B cell (primary cell): ENCODE measurements around the gene HES1. TPM values are rescaled to one million over a fixed set of nuclear protein-coding genes. Genes with fewer than 3 reads are reported as not detected.

ENCODE experiments used
- ATAC-seq: fragments of 200-7000 bp; cut with Tn5 transposase; one replicate; pipeline ENCODE4 v1.10.0; 2021; ENCODE audit warnings: low read depth, mild to moderate bottlenecking, moderate number of reproducible peaks, moderate library complexity
- CTCF ChIA-PET: fragments of 350-600 bp; sonication (Branson Sonifier 250); formaldehyde crosslinking; loops from one replicate; lab custom pipeline; 2021; ENCODE audit warnings: antibody characterized with exemption, inconsistent platforms; lab: Charles Lee
- POLR2A ChIA-PET: fragments of 350-600 bp; sonication (Branson Sonifier 250); formaldehyde crosslinking; loops from one replicate; lab custom pipeline; 2021; ENCODE audit warnings: antibody characterized with exemption; lab: Charles Lee
- DNase-seq: peaks from one replicate; pipeline ENCODE4 v3.0.0; 2013
- H2AFZ ChIP-seq: 2 replicates; pipeline ENCODE4 v1.6.1; 2012; ENCODE audit warnings: mild to moderate bottlenecking, low read depth, low read length; ENCODE audit not compliant: insufficient read depth, poor library complexity, severe bottlenecking
- H3K27ac ChIP-seq, 2 donors: 1 replicate in 1 of 2; 2 replicates in 1 of 2; pipeline ENCODE4 v1.5.1; 2012 to 2013; ENCODE audit warnings: low read length in 2 of 2, mild to moderate bottlenecking in 2 of 2, moderate library complexity in 1 of 2
- H3K27me3 ChIP-seq, 4 experiments: fragments of 200-600 bp in 1 of 4; sonication (generic) in 1 of 4; replicated peaks in 1 of 4; 1 replicate in 2 of 4; 2 replicates in 2 of 4; pipeline versions ENCODE4 v1.6.1 to v1.7.0; 2013 to 2016; ENCODE audit warnings: low read length in 3 of 4, mild to moderate bottlenecking in 2 of 4, mixed read lengths in 1 of 4, moderate library complexity in 1 of 4; ENCODE audit not compliant: insufficient read depth in 4 of 4, control insufficient read depth in 3 of 4; ENCODE audit errors: control extremely low read depth in 1 of 4
- H3K36me3 ChIP-seq, 2 experiments: replicated peaks in 1 of 2; 1 replicate in 1 of 2; 2 replicates in 1 of 2; pipeline versions ENCODE4 v1.6.1 to v1.7.1; 2013; ENCODE audit warnings: low read length in 1 of 2; ENCODE audit not compliant: insufficient read depth in 2 of 2, control insufficient read depth in 1 of 2; ENCODE audit errors: control extremely low read depth in 1 of 2, extremely low read depth in 1 of 2
- H3K4me1 ChIP-seq, 2 donors: fragments of 200-600 bp in 1 of 2; sonication (generic) in 1 of 2; 1 replicate in 1 of 2; 2 replicates in 1 of 2; pipeline versions ENCODE4 v1.5.1 to v1.6.1; 2013 to 2017; ENCODE audit warnings: low read length in 2 of 2; ENCODE audit not compliant: control insufficient read depth in 2 of 2, insufficient read depth in 2 of 2
- H3K4me2 ChIP-seq: replicated peaks from 2 replicates; pipeline ENCODE3; 2012; ENCODE audit warnings: mild to moderate bottlenecking, low read depth, low read length; ENCODE audit not compliant: poor library complexity, severe bottlenecking
- H3K4me3 ChIP-seq, 5 experiments: fragments of 200-600 bp in 1 of 5; sonication (generic) in 1 of 5; 1 replicate in 3 of 5; 2 replicates in 2 of 5; pipeline versions ENCODE4 v1.5.1 to v1.7.0; 2011 to 2016; ENCODE audit warnings: low read length in 4 of 5, mild to moderate bottlenecking in 4 of 5, low read depth in 2 of 5, control low read depth in 1 of 5, moderate library complexity in 1 of 5; ENCODE audit not compliant: insufficient read depth in 1 of 5; ENCODE audit errors: control extremely low read depth in 1 of 5, extremely low read depth in 1 of 5
- H3K79me2 ChIP-seq: fragments of 200-600 bp; sonication (generic); one replicate; pipeline ENCODE4 v1.6.0; 2016; ENCODE audit warnings: low read length; ENCODE audit not compliant: control insufficient read depth, insufficient read depth
- H3K9ac ChIP-seq: fragments of 200-600 bp; sonication (generic); 2 replicates; pipeline ENCODE4 v1.6.1; 2017; ENCODE audit warnings: mild to moderate bottlenecking, low read length, moderate library complexity
- H3K9me3 ChIP-seq, 3 donors: one replicate each; pipeline versions ENCODE4 v1.6.1 to v1.7.1; 2013; ENCODE audit warnings: low read length in 2 of 3; ENCODE audit not compliant: control insufficient read depth in 2 of 3, insufficient read depth in 1 of 3; ENCODE audit errors: control extremely low read depth in 1 of 3
- H4K20me1 ChIP-seq: 2 replicates; pipeline ENCODE4 v1.6.0; 2012; ENCODE audit warnings: mild to moderate bottlenecking, low read length; ENCODE audit not compliant: insufficient read depth, control insufficient read depth, poor library complexity, severe bottlenecking
- H3K27ac Mint-ChIP-seq: one replicate; pipeline ENCODE4 v1.8.0; 2021; ENCODE audit warnings: mixed read lengths
- H3K27me3 Mint-ChIP-seq: one replicate; pipeline ENCODE4 v1.8.0; 2021; ENCODE audit warnings: mixed read lengths
- H3K4me1 Mint-ChIP-seq: one replicate; pipeline ENCODE4 v1.8.0; 2021; ENCODE audit warnings: mixed read lengths
- H3K4me3 Mint-ChIP-seq: one replicate; pipeline ENCODE4 v1.8.0; 2021; ENCODE audit warnings: mixed read lengths
- H3K9me3 Mint-ChIP-seq: one replicate; pipeline ENCODE4 v1.8.0; 2022; ENCODE audit warnings: mixed read lengths; ENCODE audit not compliant: insufficient read depth
- EZH2 ChIP-seq: IDR thresholded peaks from 2 replicates; pipeline ENCODE4 v1.6.1; 2012; ENCODE audit warnings: borderline replicate concordance, low read depth, mild to moderate bottlenecking, moderate library complexity, low read length; ENCODE audit not compliant: insufficient read depth, poor library complexity, severe bottlenecking
- WGBS: methylation state at CpG from one replicate; pipeline ENCODE4 v1.1.5; 2013; ENCODE audit warnings: missing lambda C conversion rate; ENCODE audit not compliant: insufficient coverage; 5-methylcytosine and 5-hydroxymethylcytosine counted together
- intact Hi-C: fragments of 100-400 bp; cut with micrococcal nuclease; formaldehyde crosslinking; loops from one replicate; pipeline ENCODE4 v1.10.0; 2022
- polyA plus RNA-seq: library from polyadenylated mRNA; depleted of rRNA; stranded (reverse); fragments of >200 nt; gene quantifications from 2 replicates; pipeline ENCODE4 v1.2.3, GENCODE V29; 2012
- total RNA-seq, 2 donors: library from RNA; stranded (reverse); fragments of 120-200 nt in 1 of 2; gene quantifications; 1 replicate in 1 of 2; 2 replicates in 1 of 2; pipeline versions ENCODE4 v1.2.3 to v1.2.4, GENCODE V29; 2013 to 2022
- TF ChIP-seq, protein P1 (sequence below): fragments of 200-600 bp; IDR thresholded peaks from one replicate; pipeline ENCODE4 v1.8.0; 2022; ENCODE audit warnings: antibody characterized with exemption, mild to moderate bottlenecking

The HES1 gene
- total and polyA plus RNA-seq, 2 donors (not counting 1 experiment from before 2014, with no cell fraction given) = 2.4 to 60.3 TPM

- H3K4me3 ChIP-seq = no peak overlapping the region
- Mint-ChIP-seq H3K27me3 (peaks cover 3% of the 10 kb centered on the region), H3K4me3 (no peak overlapping the region), H3K4me1 (peaks cover 30% of the 10 kb centered on the region), H3K27ac (no peak overlapping the region), H3K9me3 (no peaks in the 10 kb centered on the region)
- ATAC-seq = no peak
- WGBS = 95% methylated on average over 10 of the region's 12 CpGs
- POLR2A ChIA-PET = no interaction called here
- no peaks in the 10 kb centered on the region for H3K27me3 ChIP-seq
- H3K79me2 ChIP-seq = no peaks in the 10 kb centered on the region
- H2AFZ ChIP-seq = no peak overlapping the region
- no peak for DNase-seq
- no peaks in the 10 kb centered on the region for H3K36me3 ChIP-seq
- no peak overlapping the region for H3K4me2 ChIP-seq
- no peaks in the 10 kb centered on the region for H3K9me3 ChIP-seq
- intact Hi-C loops = loop anchor here (5.0 kb wide), 1 partner anchor 51 kb away; the partner anchor contains the start of gene HES1
- peaks cover 23 to 27% of the 10 kb centered on the region in 2 donors for H3K4me1 ChIP-seq
- H3K9ac ChIP-seq = no peak overlapping the region
- no peak overlapping the region for H3K27ac ChIP-seq
- TF ChIP-seq EZH2 = no peak
- TF ChIP-seq, protein P1, sequence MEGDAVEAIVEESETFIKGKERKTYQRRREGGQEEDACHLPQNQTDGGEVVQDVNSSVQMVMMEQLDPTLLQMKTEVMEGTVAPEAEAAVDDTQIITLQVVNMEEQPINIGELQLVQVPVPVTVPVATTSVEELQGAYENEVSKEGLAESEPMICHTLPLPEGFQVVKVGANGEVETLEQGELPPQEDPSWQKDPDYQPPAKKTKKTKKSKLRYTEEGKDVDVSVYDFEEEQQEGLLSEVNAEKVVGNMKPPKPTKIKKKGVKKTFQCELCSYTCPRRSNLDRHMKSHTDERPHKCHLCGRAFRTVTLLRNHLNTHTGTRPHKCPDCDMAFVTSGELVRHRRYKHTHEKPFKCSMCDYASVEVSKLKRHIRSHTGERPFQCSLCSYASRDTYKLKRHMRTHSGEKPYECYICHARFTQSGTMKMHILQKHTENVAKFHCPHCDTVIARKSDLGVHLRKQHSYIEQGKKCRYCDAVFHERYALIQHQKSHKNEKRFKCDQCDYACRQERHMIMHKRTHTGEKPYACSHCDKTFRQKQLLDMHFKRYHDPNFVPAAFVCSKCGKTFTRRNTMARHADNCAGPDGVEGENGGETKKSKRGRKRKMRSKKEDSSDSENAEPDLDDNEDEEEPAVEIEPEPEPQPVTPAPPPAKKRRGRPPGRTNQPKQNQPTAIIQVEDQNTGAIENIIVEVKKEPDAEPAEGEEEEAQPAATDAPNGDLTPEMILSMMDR = no peak
- CTCF ChIA-PET = interaction anchor here (0.6 to 2.0 kb wide), 3 partner anchors 18 to 229 kb away, joined by 3 to 6 read pairs (median 4); no protein-coding TSS in a partner anchor
- H4K20me1 ChIP-seq = no peaks in the 10 kb centered on the region
Measured at GRCh38 chr3:194086388-194087075, 49.4 kb upstream of the HES1 start.

GRCh38 chr3:194087280-194087679 lies 48.7 kb upstream of the HES1 start:
- Histone ChIP-seq H3K27ac (no peak overlapping the region), H3K4me2 (no peak overlapping the region), H3K9me3 (no peaks in the 10 kb centered on the region), H3K4me1 (peaks cover 23 to 27% of the 10 kb centered on the region in 2 donors), H3K9ac (no peak overlapping the region), H3K36me3 (no peaks in the 10 kb centered on the region), H3K27me3 (no peaks in the 10 kb centered on the region), H2AFZ (no peak overlapping the region), H4K20me1 (no peaks in the 10 kb centered on the region), H3K4me3 (no peak overlapping the region), H3K79me2 (no peaks in the 10 kb centered on the region)
- Mint-ChIP-seq H3K4me1 (peaks cover 31% of the 10 kb centered on the region), H3K27me3 (peaks cover 3% of the 10 kb centered on the region), H3K4me3 (no peak overlapping the region), H3K9me3 (no peaks in the 10 kb centered on the region), H3K27ac (no peak overlapping the region)
- ChIA-PET CTCF (interaction anchor here (0.6 kb wide), 1 partner anchor 27 kb away, joined by 4 read pairs; no protein-coding TSS in a partner anchor), POLR2A (no interaction called here)
- ATAC-seq (no peak), DNase-seq (no peak)
- 93% methylated on average over 3 of the region's 5 CpGs for WGBS
- intact Hi-C loops = loop anchor here (5.0 kb wide), 1 partner anchor 50 kb away; the partner anchor contains the start of gene HES1
- TF ChIP-seq, protein P1 = no peak
- no peak for TF ChIP-seq EZH2
